ENCODE measurements around the gene ADGRG1. TPM values are rescaled to one million over a fixed set of nuclear protein-coding genes. Genes with fewer than 3 reads are reported as not detected.

ADGRG1 gene
- total RNA-seq, 1 experiment from 2014 or later, result 10.2 TPM

GRCh38 chr16:57661936-57662906, 33.8 kb downstream of the ADGRG1 start:
- Mint-ChIP-seq H3K4me3 (ENCODE audit: unreplicated experiment) (no peak overlapping the region), H3K4me1 (ENCODE audit: insufficient read depth, unreplicated experiment) (no peaks in the 10 kb centered on the region), H3K27ac (ENCODE audit: low read depth, unreplicated experiment) (no peak overlapping the region), H3K36me3 (ENCODE audit: insufficient read depth, unreplicated experiment) (no peaks in the 10 kb centered on the region), H3K27me3 (ENCODE audit: insufficient read depth, unreplicated experiment) (no peaks in the 10 kb centered on the region), H3K9me3 (ENCODE audit: unreplicated experiment) (no peaks in the 10 kb centered on the region)
- no peak for DNase-seq (ENCODE audit: unreplicated experiment)
- POLR2A ChIA-PET, result no interaction called here
- CTCF ChIA-PET, result interaction anchor here (0.7 to 1.1 kb wide), 3 partner anchors 10 to 245 kb away, joined by 3 to 5 read pairs (median 4); no protein-coding TSS in a partner anchor
- TF ChIP-seq CTCF (IDR thresholded peaks at IDR 0.05; ENCODE audit: unreplicated experiment), result no peak
- intact Hi-C loops (cut with micrococcal nuclease), result no loop called here
- no TSS peak for BruUV-seq (replicated peaks)

GRCh38 chr16:57663436-57663835, 35.0 kb downstream of the ADGRG1 start:
- CTCF ChIA-PET, result interaction anchor here (1.0 to 1.1 kb wide), 2 partner anchors 14 to 63 kb away, joined by 5 read pairs; no protein-coding TSS in a partner anchor
- Mint-ChIP-seq H3K4me1 (ENCODE audit: insufficient read depth, unreplicated experiment) (no peaks in the 10 kb centered on the region), H3K36me3 (ENCODE audit: insufficient read depth, unreplicated experiment) (no peaks in the 10 kb centered on the region), H3K9me3 (ENCODE audit: unreplicated experiment) (no peaks in the 10 kb centered on the region), H3K27me3 (ENCODE audit: insufficient read depth, unreplicated experiment) (no peaks in the 10 kb centered on the region), H3K27ac (ENCODE audit: low read depth, unreplicated experiment) (no peak overlapping the region), H3K4me3 (ENCODE audit: unreplicated experiment) (no peak overlapping the region)
- no TSS peak for BruUV-seq (replicated peaks)
- POLR2A ChIA-PET, result no interaction called here
- TF ChIP-seq CTCF (IDR thresholded peaks at IDR 0.05; ENCODE audit: unreplicated experiment), result no peak
- intact Hi-C loops (cut with micrococcal nuclease), result no loop called here
- no peak for DNase-seq (ENCODE audit: unreplicated experiment)

- ChIA-PET POLR2A (interaction anchor here (0.6 kb wide), 1 partner anchor 300 kb away, joined by 3 read pairs; no protein-coding TSS in a partner anchor), CTCF (interaction anchor here (1.0 to 1.2 kb wide), 3 partner anchors 15 to 73 kb away, joined by 4 to 5 read pairs (median 4); no protein-coding TSS in a partner anchor)
- intact Hi-C loops (cut with micrococcal nuclease), result no loop called here
- BruUV-seq (replicated peaks), result no TSS peak
- H3K9me3 Mint-ChIP-seq (ENCODE audit: unreplicated experiment), result no peaks in the 10 kb centered on the region
- H3K4me3 Mint-ChIP-seq (ENCODE audit: unreplicated experiment), result no peak overlapping the region
- DNase-seq (ENCODE audit: unreplicated experiment), result no peak
- H3K27ac Mint-ChIP-seq (ENCODE audit: low read depth, unreplicated experiment), result no peak overlapping the region
- H3K36me3 Mint-ChIP-seq (ENCODE audit: insufficient read depth, unreplicated experiment), result no peaks in the 10 kb centered on the region
- H3K27me3 Mint-ChIP-seq (ENCODE audit: insufficient read depth, unreplicated experiment), result no peaks in the 10 kb centered on the region
- H3K4me1 Mint-ChIP-seq (ENCODE audit: insufficient read depth, unreplicated experiment), result no peaks in the 10 kb centered on the region
- no peak for TF ChIP-seq CTCF (IDR thresholded peaks at IDR 0.05; ENCODE audit: unreplicated experiment)
These were observed 35.7 kb downstream of the ADGRG1 start for GRCh38 chr16:57663917-57664661.

GRCh38 chr16:57664662-57665025, 36.2 kb downstream of the ADGRG1 start:
- H3K4me1 Mint-ChIP-seq (ENCODE audit: insufficient read depth, unreplicated experiment), result no peaks in the 10 kb centered on the region
- DNase-seq (ENCODE audit: unreplicated experiment), result no peak
- no peaks in the 10 kb centered on the region for H3K27me3 Mint-ChIP-seq (ENCODE audit: insufficient read depth, unreplicated experiment)
- H3K4me3 Mint-ChIP-seq (ENCODE audit: unreplicated experiment), result no peak overlapping the region
- TF ChIP-seq CTCF (IDR thresholded peaks at IDR 0.05; ENCODE audit: unreplicated experiment), result no peak
- no peaks in the 10 kb centered on the region for H3K9me3 Mint-ChIP-seq (ENCODE audit: unreplicated experiment)
- H3K36me3 Mint-ChIP-seq (ENCODE audit: insufficient read depth, unreplicated experiment), result no peaks in the 10 kb centered on the region
- no TSS peak for BruUV-seq (replicated peaks)
- POLR2A ChIA-PET, result interaction anchor here (0.6 kb wide), 1 partner anchor 299 kb away, joined by 3 read pairs; no protein-coding TSS in a partner anchor
- CTCF ChIA-PET, result interaction anchor here (1.0 to 1.2 kb wide), 3 partner anchors 16 to 74 kb away, joined by 4 to 5 read pairs (median 4); no protein-coding TSS in a partner anchor
- H3K27ac Mint-ChIP-seq (ENCODE audit: low read depth, unreplicated experiment), result no peak overlapping the region
- intact Hi-C loops (cut with micrococcal nuclease), result no loop called here
